Glutamatergic neuron (in vitro differentiated cells): ENCODE results near the gene AFMID. TPM values are rescaled to one million over a fixed set of nuclear protein-coding genes. Genes with fewer than 3 reads are reported as not detected.

Experiments
- DNase-seq: peaks from one replicate; pipeline ENCODE4 v3.0.0; 2022
- H3K27ac Mint-ChIP-seq: one replicate; pipeline ENCODE4 v1.8.0; 2020; ENCODE audit warnings: mild to moderate bottlenecking, mixed read lengths, inconsistent platforms; ENCODE audit not compliant: unreplicated experiment
- H3K27me3 Mint-ChIP-seq: one replicate; pipeline ENCODE4 v1.8.0; 2020; ENCODE audit warnings: mild to moderate bottlenecking, moderate library complexity, mixed read lengths, inconsistent platforms; ENCODE audit not compliant: unreplicated experiment
- H3K36me3 Mint-ChIP-seq: one replicate; pipeline ENCODE4 v1.8.0; 2020; ENCODE audit warnings: mild to moderate bottlenecking, mixed read lengths, inconsistent platforms; ENCODE audit not compliant: unreplicated experiment
- H3K4me1 Mint-ChIP-seq: one replicate; pipeline ENCODE4 v1.8.0; 2020; ENCODE audit warnings: mild to moderate bottlenecking, low read depth, mixed read lengths, inconsistent platforms; ENCODE audit not compliant: unreplicated experiment
- H3K4me3 Mint-ChIP-seq: one replicate; pipeline ENCODE4 v1.8.0; 2020; ENCODE audit warnings: mild to moderate bottlenecking, mixed read lengths, inconsistent platforms; ENCODE audit not compliant: unreplicated experiment
- H3K9me3 Mint-ChIP-seq: one replicate; pipeline ENCODE4 v1.8.0; 2020; ENCODE audit warnings: mild to moderate bottlenecking, moderate library complexity, mixed read lengths, inconsistent platforms; ENCODE audit not compliant: unreplicated experiment
- CTCF ChIP-seq: fragments of 200-600 bp; sonication (generic); IDR thresholded peaks from one replicate; pipeline ENCODE4 v1.5.0; 2021; ENCODE audit not compliant: partially characterized antibody, unreplicated experiment
- total RNA-seq: library from RNA; stranded (reverse); fragmentation: NEBNext Ultra II Directional; extraction: Animal tissue kit (Norgen Biotek cat#: 25700); gene quantifications from one replicate; pipeline ENCODE4 v1.2.1, GENCODE V29; 2021; ENCODE audit not compliant: unreplicated experiment

AFMID gene
- total RNA-seq, 1 donor from 2014 or later: 29.9 TPM

- peaks cover 2% of the 10 kb centered on the region for H3K9me3 Mint-ChIP-seq
- peaks cover 4% of the 10 kb centered on the region for H3K4me1 Mint-ChIP-seq
- DNase-seq: peak; percentile 96
- no peaks in the 10 kb centered on the region for H3K27me3 Mint-ChIP-seq
- H3K27ac Mint-ChIP-seq: peak overlapping the region; percentile 62
- H3K36me3 Mint-ChIP-seq: no peaks in the 10 kb centered on the region
- no peak for TF ChIP-seq CTCF
- H3K4me3 Mint-ChIP-seq: peak overlapping the region; percentile 82
These were observed 66.9 kb downstream of the AFMID start for GRCh38 chr17:78253946-78254672.

- no peaks in the 10 kb centered on the region for H3K36me3 Mint-ChIP-seq
- H3K27me3 Mint-ChIP-seq: peaks cover 1% of the 10 kb centered on the region
- DNase-seq: no peak
- H3K9me3 Mint-ChIP-seq: peaks cover 3% of the 10 kb centered on the region
- no peak for TF ChIP-seq CTCF
- no peak overlapping the region for H3K27ac Mint-ChIP-seq
- peaks cover 4% of the 10 kb centered on the region for H3K4me1 Mint-ChIP-seq
- H3K4me3 Mint-ChIP-seq: no peak overlapping the region
These were observed 68.0 kb downstream of the AFMID start for GRCh38 chr17:78255029-78255656.

GRCh38 chr17:78255953-78256706 is 69.0 kb downstream of the AFMID start:
- Mint-ChIP-seq H3K4me1 (peaks cover 3% of the 10 kb centered on the region), H3K9me3 (peaks cover 3% of the 10 kb centered on the region), H3K4me3 (no peak overlapping the region)

GRCh38 chr17:78256707-78257591 is 69.8 kb downstream of the AFMID start:
- Mint-ChIP-seq H3K9me3 (peaks cover 3% of the 10 kb centered on the region), H3K4me1 (peaks cover 3% of the 10 kb centered on the region), H3K27me3 (peaks cover 1% of the 10 kb centered on the region), H3K36me3 (no peaks in the 10 kb centered on the region), H3K4me3 (no peak overlapping the region), H3K27ac (no peak overlapping the region)
- no peak for TF ChIP-seq CTCF
- no peak for DNase-seq

More at GRCh38 chr17:78255953-78256706, 69.0 kb downstream of the AFMID start:
- no peak for TF ChIP-seq CTCF
- Mint-ChIP-seq H3K27me3 (peaks cover 1% of the 10 kb centered on the region), H3K36me3 (no peaks in the 10 kb centered on the region), H3K27ac (no peak overlapping the region)
- DNase-seq: no peak

Other genes starting within 250 kb of the AFMID start
- gene TNRC6C, start 228.7 kb upstream of the AFMID start, total RNA-seq: 64.7 TPM
- 1.1 TPM for gene TMC6, start 58.6 kb upstream of the AFMID start, total RNA-seq
- gene TMC8, start 56.6 kb upstream of the AFMID start, total RNA-seq: not detected
- gene C17orf99, start 41.0 kb upstream of the AFMID start, total RNA-seq: not detected
- 3.2 TPM for gene SYNGR2, start 18.8 kb upstream of the AFMID start, total RNA-seq
- 2.5 TPM for gene TK1, start 310 bp upstream of the AFMID start, total RNA-seq
- 14.5 TPM for gene BIRC5, start 26.9 kb downstream of the AFMID start, total RNA-seq
- not detected for gene TMEM235, start 44.3 kb downstream of the AFMID start, total RNA-seq
- gene SOCS3, start 172.7 kb downstream of the AFMID start, total RNA-seq: 3.1 TPM
- gene PGS1, start 191.3 kb downstream of the AFMID start, total RNA-seq: 50.2 TPM